KOPT-K1 (cell line): ENCODE results near the gene GREB1L.

ENCODE experiments used
- H3K27ac ChIP-seq: fragments of 200-600 bp; sonication (generic); 2 replicates; pipeline ENCODE4 v1.5.1; 2016; ENCODE audit warnings: antibody characterized with exemption, mild to moderate bottlenecking, low read depth, low read length; ENCODE audit not compliant: poor library complexity, severe bottlenecking
- H3K36me3 ChIP-seq: fragments of 200-600 bp; sonication (generic); 2 replicates; pipeline ENCODE4 v1.5.1; 2017; ENCODE audit warnings: antibody characterized with exemption, mild to moderate bottlenecking, low read length, moderate library complexity; ENCODE audit not compliant: insufficient read depth
- H3K9me3 ChIP-seq: fragments of 200-600 bp; sonication (generic); 2 replicates; pipeline ENCODE4 v1.5.1; 2017; ENCODE audit warnings: antibody characterized with exemption, low read length, mild to moderate bottlenecking; ENCODE audit not compliant: insufficient read depth, poor library complexity, severe bottlenecking

The GREB1L gene

DNA sequence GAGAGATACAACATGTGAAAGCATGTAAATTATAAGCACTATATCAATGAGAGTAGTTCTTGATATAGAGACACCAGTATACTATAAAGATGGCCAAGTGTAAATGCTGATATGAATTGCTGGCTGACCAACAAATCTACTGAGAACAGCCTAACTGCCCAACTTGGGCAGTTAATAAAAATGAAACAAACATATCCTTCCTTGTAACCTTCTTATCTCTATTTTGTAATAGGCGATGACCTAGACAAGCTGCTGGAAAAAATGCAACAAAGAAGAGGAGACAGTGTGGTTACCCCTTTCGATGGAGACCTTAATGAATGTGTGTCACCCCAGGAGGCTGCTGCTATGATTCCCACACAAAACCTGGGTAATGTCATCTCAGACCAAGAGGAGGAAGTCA lies 209.8 kb downstream of the GREB1L start:
- no peaks in the 10 kb centered on the region for H3K9me3 ChIP-seq
- H3K27ac ChIP-seq: no peak overlapping the region

GRCh38 chr18:21452276-21452780 lies 210.3 kb downstream of the GREB1L start:
- Histone ChIP-seq H3K36me3 (no peaks in the 10 kb centered on the region), H3K9me3 (no peaks in the 10 kb centered on the region), H3K27ac (no peak overlapping the region)

More for the DNA sequence above, 209.8 kb downstream of the GREB1L start:
- H3K36me3 ChIP-seq: no peaks in the 10 kb centered on the region

DNA sequence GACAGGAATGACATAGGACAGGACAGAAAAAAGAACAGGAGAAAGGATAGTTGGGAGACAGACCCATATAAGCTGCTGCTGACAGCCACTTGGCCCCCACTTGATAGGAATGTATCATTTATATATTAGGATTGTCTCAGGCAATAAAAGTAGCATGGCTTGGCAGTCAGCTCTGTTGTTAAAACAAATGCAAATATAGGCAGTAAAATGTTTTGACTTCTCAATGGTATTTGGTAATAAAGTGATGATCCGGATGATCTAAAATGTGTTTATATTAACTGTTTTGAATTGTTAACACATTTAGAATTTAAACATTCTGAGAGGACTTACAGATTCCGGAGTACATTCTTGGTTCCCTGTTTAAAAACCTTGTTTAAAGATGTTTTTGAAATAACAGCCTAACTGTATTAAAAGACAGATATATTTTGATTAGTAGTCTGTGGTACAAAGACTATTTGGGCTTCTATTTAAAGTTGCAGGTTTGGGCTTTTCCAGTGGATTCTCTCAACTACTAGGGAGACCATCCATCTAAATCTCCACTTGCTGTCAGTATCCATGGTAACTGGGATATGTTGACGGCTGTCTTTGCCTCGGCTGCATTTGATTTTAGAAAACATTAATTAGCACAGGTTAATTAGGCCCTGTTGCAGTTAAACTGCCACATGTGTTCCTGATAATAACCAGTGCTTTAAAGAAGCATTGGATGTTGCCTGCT lies 210.9 kb downstream of the GREB1L start:
- H3K36me3 ChIP-seq: no peaks in the 10 kb centered on the region
- no peak overlapping the region for H3K27ac ChIP-seq
- H3K9me3 ChIP-seq: no peaks in the 10 kb centered on the region

- Histone ChIP-seq H3K27ac (no peak overlapping the region), H3K9me3 (no peaks in the 10 kb centered on the region), H3K36me3 (no peaks in the 10 kb centered on the region)
Observed at GRCh38 chr18:21453511-21453901, 211.5 kb downstream of the GREB1L start.

DNA sequence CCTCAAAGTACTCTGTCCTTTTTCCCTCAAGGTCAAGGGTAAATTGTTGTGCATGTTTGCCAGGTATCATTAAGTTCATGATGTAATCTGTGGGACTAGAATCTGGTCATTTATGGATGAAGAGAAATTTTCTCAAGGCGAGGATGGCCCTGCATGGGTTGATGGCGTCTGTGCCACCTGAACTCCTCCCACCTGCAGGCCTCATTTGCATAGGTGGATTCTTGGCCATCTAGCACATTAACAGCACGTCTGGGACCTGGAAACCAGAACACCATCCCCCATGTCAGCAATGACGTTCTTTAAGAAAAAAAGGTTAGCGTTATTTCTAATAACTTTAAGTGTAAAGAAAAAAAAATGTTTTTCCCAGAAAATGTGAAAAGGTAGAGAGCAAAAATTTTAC lies 212.7 kb downstream of the GREB1L start:
- Histone ChIP-seq H3K27ac (no peak overlapping the region), H3K36me3 (no peaks in the 10 kb centered on the region), H3K9me3 (no peaks in the 10 kb centered on the region)

DNA sequence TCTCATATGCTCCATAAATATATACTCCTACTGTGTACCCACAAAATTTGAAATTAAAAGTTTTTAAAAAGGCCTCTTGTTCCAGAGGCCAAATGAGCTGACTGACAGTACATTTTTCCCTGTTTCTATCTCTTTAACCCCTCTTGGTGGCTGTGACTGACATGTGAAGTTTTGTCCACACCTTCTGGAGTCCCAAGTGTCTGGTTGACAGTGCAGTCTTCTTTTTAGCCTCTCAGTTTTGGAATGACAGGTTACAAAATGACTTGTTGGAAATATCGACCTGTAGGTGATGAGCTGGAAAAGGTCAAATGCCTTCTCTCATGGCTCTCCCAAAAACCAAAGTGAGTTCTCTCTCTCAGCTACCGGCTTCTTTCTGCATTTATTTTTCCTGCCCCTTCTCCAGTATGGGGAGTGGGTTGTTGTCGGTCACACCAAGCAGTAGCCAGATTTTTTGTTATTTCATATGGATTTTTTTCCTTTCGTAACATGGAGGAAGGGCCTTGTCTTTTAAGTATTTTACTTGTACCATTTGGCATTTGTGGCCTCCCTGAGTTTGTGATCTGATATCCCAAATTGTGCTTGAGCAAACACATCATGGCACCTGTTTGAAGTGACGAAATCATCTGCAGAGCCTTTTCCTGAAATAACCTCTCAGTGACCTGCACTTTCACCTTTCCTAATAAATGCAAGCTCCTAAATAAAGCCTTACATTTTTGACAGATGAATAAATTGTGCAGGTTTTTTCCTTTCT lies 214.6 kb downstream of the GREB1L start:
- H3K9me3 ChIP-seq: no peaks in the 10 kb centered on the region
- H3K27ac ChIP-seq: no peak overlapping the region
- H3K36me3 ChIP-seq: no peaks in the 10 kb centered on the region

DNA sequence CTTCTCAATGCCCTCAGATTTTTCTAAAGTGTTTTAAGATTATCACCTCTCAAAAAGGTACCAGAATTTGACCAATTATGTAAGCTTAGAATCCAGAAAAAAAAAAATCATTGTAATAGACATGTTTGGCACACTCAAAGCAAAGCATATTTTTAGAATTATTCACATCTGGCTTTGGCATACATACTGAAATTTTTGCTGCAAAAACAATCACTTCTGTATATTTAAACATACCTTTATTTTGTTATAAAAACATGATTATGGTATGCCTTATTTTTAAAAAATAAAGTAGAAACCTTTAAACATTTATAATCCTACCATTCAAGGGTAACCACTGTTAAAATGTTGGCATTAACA lies 215.1 kb downstream of the GREB1L start:
- Histone ChIP-seq H3K36me3 (no peaks in the 10 kb centered on the region), H3K27ac (no peak overlapping the region), H3K9me3 (no peaks in the 10 kb centered on the region)

GRCh38 chr18:21458310-21458709 lies 216.3 kb downstream of the GREB1L start:
- H3K9me3 ChIP-seq: no peaks in the 10 kb centered on the region
- no peak overlapping the region for H3K27ac ChIP-seq
- no peaks in the 10 kb centered on the region for H3K36me3 ChIP-seq

DNA sequence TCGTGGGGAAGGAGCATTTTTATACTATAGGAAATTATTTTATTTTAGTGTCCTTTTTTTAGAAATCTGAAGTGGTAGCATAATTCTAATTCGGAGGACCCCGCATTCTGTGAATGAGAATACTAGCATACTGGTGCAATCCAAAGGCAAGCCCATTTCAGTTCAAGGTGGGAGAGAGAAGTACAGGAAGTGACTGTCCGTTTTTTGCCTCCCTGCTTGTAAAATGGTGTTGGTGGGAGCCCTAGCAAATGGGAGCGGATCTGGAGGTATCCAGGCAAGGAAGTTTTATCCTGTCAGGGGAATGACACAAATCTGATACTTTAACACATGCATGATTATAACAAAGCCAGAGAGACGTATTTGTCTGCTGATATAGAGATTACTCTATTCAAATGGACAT lies 216.8 kb downstream of the GREB1L start:
- H3K27ac ChIP-seq: no peak overlapping the region
- no peaks in the 10 kb centered on the region for H3K36me3 ChIP-seq
- no peaks in the 10 kb centered on the region for H3K9me3 ChIP-seq

DNA sequence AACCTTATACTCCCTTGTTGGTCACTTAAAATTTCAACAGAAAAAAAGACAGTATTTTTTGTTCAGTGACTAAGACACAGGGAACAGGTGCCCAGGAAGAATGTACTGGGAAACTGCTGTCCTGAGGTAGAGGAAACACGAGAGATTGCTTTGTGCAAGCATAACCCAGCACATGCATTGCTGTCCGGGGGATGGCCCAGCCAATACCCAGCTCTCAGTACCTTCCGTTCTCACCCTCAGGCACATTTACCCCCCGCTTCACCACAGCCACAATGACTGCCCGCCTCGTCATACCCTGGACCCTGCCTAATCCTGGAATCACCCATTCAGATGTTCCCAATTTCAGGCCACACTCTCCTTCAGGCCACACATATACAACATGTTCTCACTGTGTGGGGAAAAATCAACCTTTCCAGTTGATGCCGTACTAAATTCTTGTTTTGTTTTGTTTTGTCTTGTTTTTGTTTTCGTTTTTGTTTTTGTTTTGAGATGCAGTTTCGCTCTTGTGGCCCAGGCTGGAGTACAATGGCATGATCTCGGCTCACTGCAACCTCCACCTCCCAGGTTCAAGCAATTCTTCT lies 217.8 kb downstream of the GREB1L start:
- no peaks in the 10 kb centered on the region for H3K9me3 ChIP-seq
- H3K27ac ChIP-seq: no peak overlapping the region
- no peaks in the 10 kb centered on the region for H3K36me3 ChIP-seq

DNA sequence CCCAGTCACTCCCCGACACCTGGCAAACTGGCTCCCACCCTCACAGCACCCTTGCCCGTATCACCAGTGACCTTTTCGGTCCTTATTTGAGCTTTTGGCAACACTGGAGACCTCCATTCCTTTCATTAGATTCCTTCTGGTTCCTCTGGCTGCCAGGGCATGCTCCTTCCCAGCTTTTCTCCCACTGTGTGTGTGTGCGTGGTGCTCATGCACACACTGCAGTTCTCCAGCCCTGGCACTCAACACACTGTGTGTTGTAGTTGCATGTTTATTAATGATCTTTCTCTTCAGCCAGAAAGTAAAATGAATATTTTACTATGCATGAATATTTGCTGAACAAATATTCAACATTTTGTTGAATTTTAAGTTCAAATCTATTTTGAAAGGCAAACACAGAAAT lies 219.4 kb downstream of the GREB1L start:
- H3K36me3 ChIP-seq: no peaks in the 10 kb centered on the region
- H3K9me3 ChIP-seq: no peaks in the 10 kb centered on the region
- no peak overlapping the region for H3K27ac ChIP-seq

GRCh38 chr18:21463718-21464117 lies 221.7 kb downstream of the GREB1L start:
- Histone ChIP-seq H3K36me3 (no peaks in the 10 kb centered on the region), H3K9me3 (no peaks in the 10 kb centered on the region)

DNA sequence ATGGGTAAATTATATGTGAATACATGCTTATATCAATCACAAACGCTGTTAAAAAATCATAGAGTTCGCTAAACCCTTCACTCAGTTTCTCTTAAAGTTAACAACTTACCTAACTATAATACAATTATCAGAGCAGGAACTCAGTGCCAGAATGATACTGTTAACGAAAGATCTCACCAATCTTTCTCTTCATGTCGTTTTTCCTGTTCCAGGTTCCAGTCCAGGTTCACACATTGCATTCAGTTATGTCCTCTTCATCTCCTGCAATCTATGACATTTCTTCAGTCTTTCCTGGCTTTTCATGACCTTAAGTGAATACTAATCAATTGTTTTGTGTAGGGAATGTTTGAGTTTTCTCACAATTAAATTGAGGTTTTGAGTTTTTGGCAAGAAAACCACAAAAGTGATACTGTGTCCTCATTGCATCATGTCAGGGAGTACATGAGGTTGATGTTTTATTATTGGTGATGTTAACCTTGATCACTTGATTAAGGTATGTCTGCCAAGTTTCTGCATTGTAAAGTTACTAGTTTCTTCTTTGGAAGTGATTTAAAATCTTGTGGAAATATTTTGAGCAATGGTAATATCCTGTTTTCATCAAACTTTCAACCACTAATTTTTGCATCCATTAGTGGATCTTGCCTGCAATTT lies 226.6 kb downstream of the GREB1L start:
- peaks cover 2% of the 10 kb centered on the region for H3K9me3 ChIP-seq
- no peaks in the 10 kb centered on the region for H3K36me3 ChIP-seq
- H3K27ac ChIP-seq: no peak overlapping the region

More at GRCh38 chr18:21463718-21464117, 221.7 kb downstream of the GREB1L start:
- no peak overlapping the region for H3K27ac ChIP-seq

GRCh38 chr18:21472741-21473140 lies 230.7 kb downstream of the GREB1L start:
- Histone ChIP-seq H3K27ac (no peak overlapping the region), H3K9me3 (peaks cover 10% of the 10 kb centered on the region), H3K36me3 (no peaks in the 10 kb centered on the region)

GRCh38 chr18:21474621-21475020 lies 232.6 kb downstream of the GREB1L start:
- no peaks in the 10 kb centered on the region for H3K36me3 ChIP-seq
- H3K9me3 ChIP-seq: peaks cover 10% of the 10 kb centered on the region
- no peak overlapping the region for H3K27ac ChIP-seq
